Fibroblast of peridontal ligament (primary cell): Measurements from ENCODE around the gene PANX3.
"Not testable (repeated sequence)": the region's sequence is repeated elsewhere in the genome, so short reads cannot be mapped to it uniquely, and the experiment has no call there.

Experiments
- DNase-seq: peaks from one replicate; pipeline ENCODE4 v3.0.0-alpha.2; 2010; ENCODE audit errors: extremely low read depth

PANX3 gene, protein sequence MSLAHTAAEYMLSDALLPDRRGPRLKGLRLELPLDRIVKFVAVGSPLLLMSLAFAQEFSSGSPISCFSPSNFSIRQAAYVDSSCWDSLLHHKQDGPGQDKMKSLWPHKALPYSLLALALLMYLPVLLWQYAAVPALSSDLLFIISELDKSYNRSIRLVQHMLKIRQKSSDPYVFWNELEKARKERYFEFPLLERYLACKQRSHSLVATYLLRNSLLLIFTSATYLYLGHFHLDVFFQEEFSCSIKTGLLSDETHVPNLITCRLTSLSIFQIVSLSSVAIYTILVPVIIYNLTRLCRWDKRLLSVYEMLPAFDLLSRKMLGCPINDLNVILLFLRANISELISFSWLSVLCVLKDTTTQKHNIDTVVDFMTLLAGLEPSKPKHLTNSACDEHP

DNA sequence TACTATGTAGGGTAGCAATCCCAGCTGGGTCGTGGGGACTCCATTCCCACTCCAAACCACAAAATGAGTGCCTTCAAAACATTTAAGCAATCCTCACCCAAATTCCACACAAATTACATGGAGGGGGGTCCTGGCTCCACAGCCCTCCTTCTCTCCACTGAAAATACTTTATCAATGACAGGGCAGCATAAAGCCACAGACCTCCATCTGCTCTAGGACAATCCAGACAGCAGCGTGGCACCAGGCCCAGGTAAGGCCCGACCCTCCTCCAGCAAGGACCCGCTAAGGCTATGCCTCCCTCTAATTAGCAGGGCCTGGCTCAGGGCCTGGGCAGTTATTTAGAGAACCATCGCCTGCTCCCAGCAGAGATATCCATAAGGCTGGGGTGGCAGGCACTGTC, at the start of gene PANX3:
PANX3 (plus strand) TSS at position 365 of the 400 bp plus-strand sequence. CDS start 129 bp downstream, outside the sequence.
- DNase-seq = peak; percentile 78

- DNase-seq = no peak
These were observed 41.5 kb upstream of the PANX3 start, which contains the start of gene OR8A1 for GRCh38 chr11:124569697-124570096. OR8A1 (plus strand) TSS chr11:124569997; CDS start chr11:124570120, 123 bp downstream.

DNA sequence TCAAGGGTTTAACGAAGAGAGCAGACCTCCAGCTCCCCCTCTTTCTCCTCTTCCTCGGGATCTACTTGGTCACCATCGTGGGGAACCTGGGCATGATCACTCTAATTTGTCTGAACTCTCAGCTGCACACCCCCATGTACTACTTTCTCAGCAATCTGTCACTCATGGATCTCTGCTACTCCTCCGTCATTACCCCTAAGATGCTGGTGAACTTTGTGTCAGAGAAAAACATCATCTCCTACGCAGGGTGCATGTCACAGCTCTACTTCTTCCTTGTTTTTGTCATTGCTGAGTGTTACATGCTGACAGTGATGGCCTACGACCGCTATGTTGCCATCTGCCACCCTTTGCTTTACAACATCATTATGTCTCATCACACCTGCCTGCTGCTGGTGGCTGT, 41.1 kb upstream of the PANX3 start:
- no peak for DNase-seq

DNA sequence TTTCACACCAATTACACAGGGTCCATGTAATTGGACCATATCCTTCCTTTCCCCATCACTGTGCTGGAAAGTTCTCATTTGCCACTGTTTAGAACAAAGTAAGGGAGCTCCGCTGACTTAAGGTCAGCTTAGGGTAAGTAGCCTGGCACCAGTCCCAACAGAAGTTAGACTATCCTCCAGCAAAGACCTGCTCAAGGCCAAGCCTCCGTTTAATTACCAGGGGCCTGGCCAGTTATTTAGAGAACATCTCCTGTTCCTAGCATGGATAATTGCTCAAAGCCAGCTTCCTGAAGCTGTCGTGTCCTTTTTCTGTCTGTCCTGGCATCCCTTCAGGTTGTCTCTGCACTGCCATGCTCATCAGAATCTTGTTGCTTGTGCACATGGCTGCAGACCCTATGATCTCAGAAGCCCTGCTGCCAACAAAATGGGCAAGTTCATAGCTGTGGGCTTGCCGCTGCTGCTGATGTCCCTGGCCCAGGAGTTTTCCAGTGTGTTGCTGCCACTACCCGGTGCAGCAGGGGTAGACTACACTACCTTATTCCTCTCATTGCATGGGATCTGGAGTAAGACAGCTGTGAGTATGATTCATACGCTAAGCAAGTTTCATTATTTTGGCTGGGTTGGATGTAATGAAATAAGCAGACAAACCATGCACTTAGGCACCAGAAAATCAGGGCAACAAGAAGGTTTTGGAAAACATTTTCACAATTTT, 33.4 kb upstream of the PANX3 start:
- peak; percentile 5 for DNase-seq

GRCh38 chr11:124578761-124579160, 32.5 kb upstream of the PANX3 start:
- DNase-seq = no peak

DNA sequence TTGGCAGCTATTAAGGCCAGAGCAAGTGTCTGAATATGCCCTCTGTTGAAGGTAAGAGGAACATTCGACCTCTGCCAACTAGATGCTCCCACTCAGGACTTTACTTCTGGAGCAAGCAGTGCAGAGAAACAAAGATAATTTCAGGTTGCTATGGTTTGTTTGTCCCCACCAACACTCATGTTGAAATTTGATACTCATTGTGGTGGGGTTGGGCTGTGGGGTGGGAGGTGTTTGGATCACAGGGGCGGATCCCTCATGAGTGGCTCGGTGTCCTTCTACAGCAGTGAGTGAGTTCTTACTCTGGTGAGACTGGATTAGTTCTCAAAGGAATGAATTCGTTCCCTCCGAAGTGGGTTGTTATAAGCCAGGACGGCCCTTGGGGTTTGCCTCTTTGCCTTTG, 29.4 kb upstream of the PANX3 start:
- DNase-seq = no peak

DNA sequence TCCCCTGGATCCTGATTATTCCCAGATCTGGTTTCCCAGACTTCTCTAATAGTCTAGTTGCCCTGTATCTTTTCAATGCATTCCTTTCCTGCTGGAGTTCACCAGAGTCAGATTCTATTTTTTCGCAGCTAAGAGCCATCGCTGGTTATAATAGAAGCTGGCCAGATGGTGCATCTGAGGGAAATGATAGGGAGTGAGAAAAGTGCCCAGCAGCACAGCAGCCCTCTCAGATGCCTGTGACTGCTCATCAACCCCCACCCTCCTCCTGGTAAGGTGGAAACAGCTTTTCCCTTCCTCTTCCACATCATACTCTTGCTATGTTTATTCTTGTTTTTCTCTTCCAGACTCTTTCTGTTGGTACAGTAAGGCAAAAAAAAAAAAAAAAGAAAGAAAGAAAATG, 28.7 kb upstream of the PANX3 start:
- no peak for DNase-seq

DNA sequence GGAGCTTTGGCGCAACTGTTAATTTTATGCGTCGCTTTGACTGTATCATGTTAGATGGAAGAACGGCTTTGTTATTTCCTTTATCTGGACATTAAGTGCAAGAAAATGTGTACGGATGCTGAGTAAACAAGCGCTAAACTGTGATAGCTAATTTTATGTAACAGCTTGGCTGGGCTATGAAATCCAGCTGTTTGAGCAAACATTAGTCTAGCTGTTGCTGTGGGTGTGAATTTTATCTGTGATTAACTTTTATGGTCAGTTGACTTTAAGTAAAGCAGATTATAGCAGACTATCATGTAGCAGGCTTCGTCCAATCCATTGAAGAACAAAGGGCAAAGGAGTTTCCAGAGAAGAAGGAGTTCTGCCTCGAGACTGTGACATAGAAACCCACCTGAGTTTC, 27.4 kb upstream of the PANX3 start:
- DNase-seq = no peak

GRCh38 chr11:124584681-124585372, 26.4 kb upstream of the PANX3 start:
- no peak for DNase-seq

GRCh38 chr11:124586238-124586860, 24.9 kb upstream of the PANX3 start:
- peak; percentile 75 for DNase-seq

- no peak for DNase-seq
These were observed 19.8 kb upstream of the PANX3 start for GRCh38 chr11:124591430-124591829.

- no peak for DNase-seq
These were observed 18.6 kb upstream of the PANX3 start for GRCh38 chr11:124592627-124593026.

DNA sequence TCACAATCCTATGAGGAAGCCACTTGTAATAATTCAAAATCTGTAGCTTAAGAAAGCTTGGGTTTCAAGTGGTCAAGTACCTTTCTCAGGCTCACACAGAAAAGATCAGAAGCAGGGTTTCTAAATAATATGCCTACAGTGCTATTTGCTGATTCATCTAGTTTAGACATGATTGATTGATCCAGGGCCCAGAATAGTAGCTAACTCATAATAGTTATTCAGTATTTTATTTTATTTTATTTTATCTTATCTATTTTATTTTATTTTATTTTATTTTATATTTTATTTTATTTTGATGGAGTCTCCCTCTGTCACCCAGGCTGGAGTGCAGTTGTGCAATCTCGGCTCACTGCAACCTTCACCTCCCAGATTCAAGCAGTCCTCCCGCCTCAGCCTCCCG, 15.9 kb upstream of the PANX3 start:
- no peak for DNase-seq

- DNase-seq = no peak
These were observed 13.6 kb upstream of the PANX3 start for GRCh38 chr11:124597626-124598025.

DNA sequence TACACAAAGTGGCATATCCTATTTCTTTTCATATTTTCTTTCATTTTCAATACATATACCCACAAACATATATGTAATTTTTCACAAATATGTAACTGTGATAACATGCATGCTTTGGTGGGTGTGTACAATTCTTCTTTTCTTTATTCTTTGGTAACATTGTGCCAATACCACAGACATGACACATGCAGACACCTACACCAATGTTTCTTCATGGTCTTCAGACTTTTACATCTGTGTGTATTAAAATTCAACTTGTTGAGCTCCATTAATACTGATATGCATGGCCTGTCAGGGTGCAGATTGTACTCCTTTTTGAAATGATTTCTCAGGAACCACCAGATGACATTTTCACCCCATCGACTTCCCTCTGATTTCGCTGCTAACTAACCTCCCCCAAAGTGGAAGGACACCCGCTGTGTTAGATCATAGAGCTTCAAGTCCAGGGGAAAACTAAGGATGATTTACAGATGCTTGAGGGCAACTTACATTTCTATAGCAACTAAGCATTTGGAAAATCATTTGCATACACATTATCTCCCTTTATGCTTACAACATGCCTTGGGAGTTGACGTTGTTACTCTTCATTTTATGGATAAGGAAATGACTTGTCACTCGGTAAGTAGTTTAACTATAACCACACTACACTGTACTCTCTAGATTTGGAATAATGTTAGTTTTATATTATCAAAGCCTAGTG, 10.5 kb upstream of the PANX3 start:
- no peak for DNase-seq

GRCh38 chr11:124602193-124602592, 9.0 kb upstream of the PANX3 start:
- no peak for DNase-seq

GRCh38 chr11:124602723-124603122, 8.5 kb upstream of the PANX3 start:
- not testable (repeated sequence) for DNase-seq

DNA sequence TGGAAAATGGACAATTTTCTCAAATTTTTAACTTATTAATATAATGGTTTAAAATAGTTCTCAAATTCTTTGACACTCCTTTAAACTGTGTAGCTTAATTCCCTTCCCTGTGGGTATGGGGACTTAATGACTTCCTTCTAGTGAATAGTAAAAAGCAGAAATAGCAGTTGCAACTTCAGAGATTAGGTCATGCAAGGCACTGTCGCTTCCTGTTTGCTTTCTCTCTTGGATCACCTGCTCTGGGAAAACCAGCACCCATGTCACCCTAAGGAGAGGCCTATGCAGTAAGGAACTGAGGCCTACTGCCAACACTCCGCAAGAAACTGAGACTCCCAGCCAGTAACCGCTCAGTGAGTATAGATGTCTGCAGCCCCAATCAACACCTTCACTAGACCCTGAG, 5.5 kb upstream of the PANX3 start:
- DNase-seq = no peak

DNA sequence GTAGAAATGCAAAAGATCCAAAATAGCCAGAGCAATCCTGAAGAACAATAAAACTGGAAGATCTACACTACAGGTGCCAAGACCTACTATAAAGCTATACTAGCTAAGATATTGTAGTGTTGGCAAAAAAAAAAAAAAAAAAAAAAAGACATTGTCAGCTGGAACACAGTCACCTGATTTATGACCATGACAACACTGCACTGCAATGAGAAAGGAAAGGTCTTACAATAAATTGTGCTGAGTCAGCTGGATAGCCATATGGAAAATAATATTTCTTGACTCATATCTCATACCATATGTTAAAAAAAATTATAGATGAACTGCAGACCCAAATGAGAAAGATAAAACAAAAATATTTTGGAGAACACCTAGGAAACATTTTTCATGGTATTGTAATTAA, 3.1 kb upstream of the PANX3 start:
- DNase-seq = no peak

GRCh38 chr11:124610295-124610694, 933 bp upstream of the PANX3 start:
- DNase-seq = no peak

DNA sequence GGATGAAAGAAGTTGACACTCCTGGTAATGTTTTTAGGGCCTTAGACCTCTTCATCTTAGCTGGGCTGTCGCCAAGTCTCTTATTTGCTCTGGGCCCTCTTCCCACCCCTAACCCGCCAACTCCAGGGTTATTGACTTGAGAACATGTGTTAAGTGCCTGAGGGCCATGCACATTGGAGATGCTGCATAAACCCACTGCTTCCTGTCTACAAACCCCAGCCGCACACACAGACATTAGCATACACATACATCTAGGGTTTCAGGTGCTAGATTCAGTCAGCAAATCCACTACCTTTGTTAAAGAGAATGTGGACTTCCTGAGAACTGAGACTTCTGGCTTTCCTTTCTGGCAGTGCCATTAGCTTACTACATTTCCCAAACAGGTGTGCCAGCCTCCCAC, 817 bp downstream of the PANX3 start:
- no peak for DNase-seq
